ENCODE measurements around the gene AMZ1.

The AMZ1 gene

GRCh38 chr7:2713978-2714377 lies 26.0 kb downstream of the AMZ1 start:
- Histone ChIP-seq H3K36me3 (ENCODE audit: control insufficient read depth, insufficient read depth, low read length) (no peaks in the 10 kb centered on the region), H3K4me3 (ENCODE audit: low read length) (no peak overlapping the region), H3K9ac (ENCODE audit: low read length) (no peak overlapping the region), H3K27me3 (ENCODE audit: control insufficient read depth, insufficient read depth, low read length) (peaks cover 13% of the 10 kb centered on the region), H3K9me3 (ENCODE audit: control insufficient read depth, low read length) (no peaks in the 10 kb centered on the region), H3K4me1 (ENCODE audit: control insufficient read depth, insufficient read depth, low read length) (peaks cover 26% of the 10 kb centered on the region)

- H3K27me3 ChIP-seq (ENCODE audit: control insufficient read depth, insufficient read depth, low read length) = peaks cover 10% of the 10 kb centered on the region
- no peaks in the 10 kb centered on the region for H3K9me3 ChIP-seq (ENCODE audit: control insufficient read depth, low read length)
- no peak overlapping the region for H3K4me3 ChIP-seq (ENCODE audit: low read length)
- peaks cover 26% of the 10 kb centered on the region for H3K4me1 ChIP-seq (ENCODE audit: control insufficient read depth, insufficient read depth, low read length)
- H3K9ac ChIP-seq (ENCODE audit: low read length) = no peak overlapping the region
- H3K36me3 ChIP-seq (ENCODE audit: control insufficient read depth, insufficient read depth, low read length) = no peaks in the 10 kb centered on the region
Observed at GRCh38 chr7:2714636-2715035, 26.6 kb downstream of the AMZ1 start.

- no peak overlapping the region for H3K4me3 ChIP-seq (ENCODE audit: low read length)
- peaks cover 2% of the 10 kb centered on the region for H3K27me3 ChIP-seq (ENCODE audit: control insufficient read depth, insufficient read depth, low read length)
Observed at GRCh38 chr7:2715341-2716231, 27.6 kb downstream of the AMZ1 start.

GRCh38 chr7:2716488-2716887 lies 28.5 kb downstream of the AMZ1 start:
- Histone ChIP-seq H3K27me3 (ENCODE audit: control insufficient read depth, insufficient read depth, low read length) (no peaks in the 10 kb centered on the region), H3K36me3 (ENCODE audit: control insufficient read depth, insufficient read depth, low read length) (no peaks in the 10 kb centered on the region), H3K9me3 (ENCODE audit: control insufficient read depth, low read length) (no peaks in the 10 kb centered on the region), H3K9ac (ENCODE audit: low read length) (no peak overlapping the region), H3K4me3 (ENCODE audit: low read length) (no peak overlapping the region), H3K4me1 (ENCODE audit: control insufficient read depth, insufficient read depth, low read length) (peaks cover 20% of the 10 kb centered on the region)

More at GRCh38 chr7:2715341-2716231, 27.6 kb downstream of the AMZ1 start:
- Histone ChIP-seq H3K36me3 (ENCODE audit: control insufficient read depth, insufficient read depth, low read length) (no peaks in the 10 kb centered on the region), H3K4me1 (ENCODE audit: control insufficient read depth, insufficient read depth, low read length) (peaks cover 20% of the 10 kb centered on the region), H3K9ac (ENCODE audit: low read length) (no peak overlapping the region), H3K9me3 (ENCODE audit: control insufficient read depth, low read length) (no peaks in the 10 kb centered on the region)

- Histone ChIP-seq H3K27me3 (ENCODE audit: control insufficient read depth, insufficient read depth, low read length) (no peaks in the 10 kb centered on the region), H3K9me3 (ENCODE audit: control insufficient read depth, low read length) (no peaks in the 10 kb centered on the region), H3K4me1 (ENCODE audit: control insufficient read depth, insufficient read depth, low read length) (peaks cover 20% of the 10 kb centered on the region), H3K4me3 (ENCODE audit: low read length) (no peak overlapping the region), H3K9ac (ENCODE audit: low read length) (peak overlapping the region; percentile 33), H3K36me3 (ENCODE audit: control insufficient read depth, insufficient read depth, low read length) (no peaks in the 10 kb centered on the region)
Observed at GRCh38 chr7:2716906-2717292, 28.9 kb downstream of the AMZ1 start.

- Histone ChIP-seq H3K36me3 (ENCODE audit: control insufficient read depth, insufficient read depth, low read length) (no peaks in the 10 kb centered on the region), H3K9ac (ENCODE audit: low read length) (peak overlapping the region; percentile 33), H3K4me1 (ENCODE audit: control insufficient read depth, insufficient read depth, low read length) (peaks cover 20% of the 10 kb centered on the region), H3K4me3 (ENCODE audit: low read length) (no peak overlapping the region), H3K9me3 (ENCODE audit: control insufficient read depth, low read length) (no peaks in the 10 kb centered on the region), H3K27me3 (ENCODE audit: control insufficient read depth, insufficient read depth, low read length) (no peaks in the 10 kb centered on the region)
Observed at GRCh38 chr7:2717293-2718261, 29.6 kb downstream of the AMZ1 start.

- no peak overlapping the region for H3K4me3 ChIP-seq (ENCODE audit: low read length)
- no peaks in the 10 kb centered on the region for H3K9me3 ChIP-seq (ENCODE audit: control insufficient read depth, low read length)
- no peak overlapping the region for H3K9ac ChIP-seq (ENCODE audit: low read length)
- H3K4me1 ChIP-seq (ENCODE audit: control insufficient read depth, insufficient read depth, low read length) = peaks cover 20% of the 10 kb centered on the region
- no peaks in the 10 kb centered on the region for H3K36me3 ChIP-seq (ENCODE audit: control insufficient read depth, insufficient read depth, low read length)
- H3K27me3 ChIP-seq (ENCODE audit: control insufficient read depth, insufficient read depth, low read length) = no peaks in the 10 kb centered on the region
Observed at GRCh38 chr7:2718296-2718965, 30.4 kb downstream of the AMZ1 start.

GRCh38 chr7:2719007-2719406 lies 31.0 kb downstream of the AMZ1 start:
- Histone ChIP-seq H3K4me1 (ENCODE audit: control insufficient read depth, insufficient read depth, low read length) (peaks cover 20% of the 10 kb centered on the region), H3K36me3 (ENCODE audit: control insufficient read depth, insufficient read depth, low read length) (no peaks in the 10 kb centered on the region), H3K9me3 (ENCODE audit: control insufficient read depth, low read length) (no peaks in the 10 kb centered on the region), H3K4me3 (ENCODE audit: low read length) (no peak overlapping the region), H3K27me3 (ENCODE audit: control insufficient read depth, insufficient read depth, low read length) (no peaks in the 10 kb centered on the region), H3K9ac (ENCODE audit: low read length) (no peak overlapping the region)

GRCh38 chr7:2720024-2720423 lies 32.0 kb downstream of the AMZ1 start:
- no peaks in the 10 kb centered on the region for H3K36me3 ChIP-seq (ENCODE audit: control insufficient read depth, insufficient read depth, low read length)

GRCh38 chr7:2721842-2722241 lies 33.8 kb downstream of the AMZ1 start:
- Histone ChIP-seq H3K9me3 (ENCODE audit: control insufficient read depth, low read length) (no peaks in the 10 kb centered on the region), H3K27me3 (ENCODE audit: control insufficient read depth, insufficient read depth, low read length) (no peaks in the 10 kb centered on the region), H3K4me3 (ENCODE audit: low read length) (no peak overlapping the region), H3K9ac (ENCODE audit: low read length) (no peak overlapping the region), H3K4me1 (ENCODE audit: control insufficient read depth, insufficient read depth, low read length) (peaks cover 11% of the 10 kb centered on the region), H3K36me3 (ENCODE audit: control insufficient read depth, insufficient read depth, low read length) (no peaks in the 10 kb centered on the region)

More at GRCh38 chr7:2720024-2720423, 32.0 kb downstream of the AMZ1 start:
- Histone ChIP-seq H3K27me3 (ENCODE audit: control insufficient read depth, insufficient read depth, low read length) (no peaks in the 10 kb centered on the region), H3K9ac (ENCODE audit: low read length) (no peak overlapping the region), H3K9me3 (ENCODE audit: control insufficient read depth, low read length) (no peaks in the 10 kb centered on the region), H3K4me3 (ENCODE audit: low read length) (no peak overlapping the region), H3K4me1 (ENCODE audit: control insufficient read depth, insufficient read depth, low read length) (peaks cover 20% of the 10 kb centered on the region)

- H3K4me1 ChIP-seq (ENCODE audit: control insufficient read depth, insufficient read depth, low read length) = peaks cover 4% of the 10 kb centered on the region
- H3K9me3 ChIP-seq (ENCODE audit: control insufficient read depth, low read length) = no peaks in the 10 kb centered on the region
- H3K9ac ChIP-seq (ENCODE audit: low read length) = no peak overlapping the region
- no peak overlapping the region for H3K4me3 ChIP-seq (ENCODE audit: low read length)
- no peaks in the 10 kb centered on the region for H3K27me3 ChIP-seq (ENCODE audit: control insufficient read depth, insufficient read depth, low read length)
- H3K36me3 ChIP-seq (ENCODE audit: control insufficient read depth, insufficient read depth, low read length) = no peaks in the 10 kb centered on the region
Observed at GRCh38 chr7:2722591-2722990, 34.6 kb downstream of the AMZ1 start.

Measured in mucosa of stomach (tissue), 1 donor.